IPS DF 4.7 (cell line): ENCODE results near the gene EIF3L.

Experiments
- DNase-seq: peaks from one replicate; pipeline ENCODE4 v3.0.0-alpha.2; 2013; ENCODE audit warnings: low spot score; ENCODE audit errors: extremely low read depth

The EIF3L gene

GRCh38 chr22:37905534-37906363, 56.5 kb downstream of the EIF3L start, which contains the start of gene MICALL1:
Gene MICALL1, plus strand, starts transcription at chr22:37906297. Its CDS starts 126 bp downstream, at chr22:37906423.
- no peak for DNase-seq

- no peak for DNase-seq
These were observed 57.3 kb downstream of the EIF3L start for GRCh38 chr22:37906364-37907008.

- no peak for DNase-seq
These were observed 58.1 kb downstream of the EIF3L start for GRCh38 chr22:37907036-37907954.

DNA sequence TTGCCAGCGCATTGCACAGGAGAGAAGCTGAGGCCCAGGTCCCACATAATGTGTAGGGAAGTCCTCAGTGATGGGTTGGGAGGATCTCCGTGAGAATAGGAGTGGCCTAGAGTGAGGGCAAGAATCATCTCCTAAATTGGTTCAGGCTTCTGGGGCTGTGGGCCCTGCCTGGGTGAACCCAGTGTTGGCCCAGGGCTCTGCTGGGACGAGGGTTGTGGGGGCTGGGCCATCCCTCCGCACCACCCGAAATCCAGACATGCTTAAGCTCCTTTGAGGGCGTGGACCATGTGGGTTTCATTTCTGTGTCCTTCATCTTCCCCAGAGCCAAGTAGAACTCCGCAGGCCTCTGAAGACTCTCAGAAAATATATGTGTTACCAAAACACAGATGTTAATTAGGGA, 60.5 kb downstream of the EIF3L start:
- no peak for DNase-seq

DNA sequence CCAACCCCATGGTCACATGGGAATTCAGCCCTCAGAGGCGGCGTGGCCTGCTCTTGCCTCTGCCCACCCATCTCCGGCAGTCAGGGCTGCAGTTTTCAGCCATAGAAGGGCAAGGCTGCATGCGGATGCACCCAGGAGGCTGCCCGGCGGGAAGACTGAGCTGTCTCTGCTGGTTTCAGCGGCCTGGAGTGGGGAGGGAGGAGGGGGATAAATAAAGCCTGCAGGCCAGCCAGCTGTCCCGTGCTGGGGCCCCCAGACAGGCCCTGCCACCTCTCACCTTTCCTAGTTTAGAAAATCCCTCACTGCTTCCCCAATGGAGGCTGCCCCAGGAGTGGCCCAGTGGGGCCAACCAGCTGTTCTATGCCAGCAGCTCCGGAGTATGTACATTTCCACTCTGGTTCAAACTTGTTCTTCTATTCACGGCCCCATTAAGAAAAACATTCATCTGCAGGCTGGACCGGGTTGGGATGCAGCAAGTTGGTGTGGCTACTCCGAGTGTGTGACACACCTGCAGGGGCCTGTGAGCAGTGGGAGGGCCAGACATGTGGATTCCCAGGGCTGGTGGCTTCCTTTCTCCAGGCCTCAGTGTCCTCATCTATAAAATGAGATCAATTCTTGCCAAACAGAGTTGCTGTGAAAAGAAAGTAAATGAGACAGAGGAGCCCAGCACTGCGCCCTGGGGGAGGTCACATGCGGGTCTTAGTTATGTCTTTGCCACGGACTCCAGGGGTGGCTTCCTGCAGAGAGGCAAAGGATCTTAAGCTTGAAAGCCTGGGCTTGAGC, 61.9 kb downstream of the EIF3L start:
- DNase-seq = no peak

DNA sequence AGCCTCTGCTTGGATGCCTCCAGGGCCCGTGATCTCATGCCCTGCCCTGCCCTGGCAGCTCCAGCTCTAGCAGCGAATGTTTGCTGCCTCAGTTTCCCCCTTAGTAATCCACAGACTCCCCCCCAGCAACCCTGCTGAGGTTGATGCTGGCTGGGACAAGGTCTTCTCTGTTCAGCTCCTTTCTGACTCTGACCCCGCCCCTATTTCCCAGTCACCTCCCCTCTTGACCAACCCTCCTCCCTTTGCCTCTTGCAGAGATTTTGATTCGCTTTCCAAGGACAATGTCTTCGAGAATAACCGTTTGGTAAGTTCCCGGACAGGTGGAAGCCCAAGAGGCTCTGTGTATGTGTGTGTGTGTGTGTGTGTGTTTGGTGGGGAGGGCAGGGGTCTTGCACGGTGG, 62.5 kb downstream of the EIF3L start:
- DNase-seq = no peak

DNA sequence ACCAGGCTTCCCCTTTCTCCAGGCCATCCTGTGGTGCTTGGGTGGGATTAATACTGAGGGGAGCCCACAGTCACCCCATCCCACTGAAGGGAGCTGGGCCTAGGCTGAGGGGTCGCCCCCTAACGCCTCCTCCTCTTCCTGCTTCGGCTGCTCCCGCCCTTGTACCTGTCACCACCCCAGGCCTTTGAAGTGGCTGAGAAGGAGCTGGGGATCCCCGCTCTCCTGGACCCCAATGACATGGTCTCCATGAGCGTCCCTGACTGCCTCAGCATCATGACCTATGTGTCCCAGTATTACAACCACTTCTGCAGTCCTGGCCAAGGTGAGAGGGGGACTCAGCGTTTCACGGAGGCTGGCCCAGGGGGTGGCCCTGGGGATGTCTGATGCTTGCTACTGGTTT, 63.0 kb downstream of the EIF3L start:
- no peak for DNase-seq

DNA sequence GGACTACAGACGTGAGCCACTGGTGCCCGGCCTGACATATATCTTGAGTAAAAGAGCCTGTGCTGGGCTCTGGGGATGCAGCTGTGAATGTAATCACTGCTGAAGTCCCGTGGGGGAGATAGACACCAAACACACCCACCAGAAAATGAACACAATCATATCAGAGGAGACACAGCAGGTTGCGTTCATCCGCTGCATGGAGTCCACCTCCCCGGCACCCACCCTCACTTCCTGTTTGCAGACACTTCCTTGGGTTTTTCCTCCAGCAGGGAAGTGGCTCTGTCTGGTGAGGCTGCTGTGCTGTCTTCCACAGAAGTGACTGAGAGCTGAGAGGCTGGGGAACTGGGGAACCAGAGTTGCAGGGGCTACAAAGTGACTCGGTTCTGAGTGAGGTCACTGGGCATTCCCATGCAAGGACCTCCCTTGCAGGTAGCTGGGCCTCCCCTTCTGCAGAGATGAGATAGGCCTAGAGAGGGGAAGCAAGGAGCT, 64.1 kb downstream of the EIF3L start:
- DNase-seq = no peak

GRCh38 chr22:37916311-37916710, 67.1 kb downstream of the EIF3L start:
- DNase-seq = no peak

- DNase-seq = no peak
These were observed 68.8 kb downstream of the EIF3L start for GRCh38 chr22:37917874-37918548.

GRCh38 chr22:37918580-37919270, 69.5 kb downstream of the EIF3L start:
- DNase-seq = no peak

DNA sequence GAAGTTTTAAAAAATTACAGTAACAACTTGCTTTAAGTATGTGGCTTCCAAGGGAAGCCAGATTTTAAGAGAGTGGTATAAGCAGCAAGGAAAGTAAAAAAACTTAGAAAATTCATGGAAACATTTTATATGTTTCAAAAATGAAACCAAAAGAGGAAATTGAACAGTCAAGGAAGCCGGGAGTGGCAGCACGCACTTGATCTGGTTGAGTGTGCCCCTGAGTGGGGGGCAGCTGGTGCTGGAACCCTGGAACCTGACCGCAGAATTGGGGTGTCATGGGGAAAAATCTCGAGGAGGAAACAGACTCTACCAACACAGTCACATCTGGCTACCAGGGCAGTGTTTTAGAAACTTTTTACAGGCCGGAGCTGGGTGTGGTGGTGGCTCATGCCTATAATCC, 70.9 kb downstream of the EIF3L start:
- no peak for DNase-seq

DNA sequence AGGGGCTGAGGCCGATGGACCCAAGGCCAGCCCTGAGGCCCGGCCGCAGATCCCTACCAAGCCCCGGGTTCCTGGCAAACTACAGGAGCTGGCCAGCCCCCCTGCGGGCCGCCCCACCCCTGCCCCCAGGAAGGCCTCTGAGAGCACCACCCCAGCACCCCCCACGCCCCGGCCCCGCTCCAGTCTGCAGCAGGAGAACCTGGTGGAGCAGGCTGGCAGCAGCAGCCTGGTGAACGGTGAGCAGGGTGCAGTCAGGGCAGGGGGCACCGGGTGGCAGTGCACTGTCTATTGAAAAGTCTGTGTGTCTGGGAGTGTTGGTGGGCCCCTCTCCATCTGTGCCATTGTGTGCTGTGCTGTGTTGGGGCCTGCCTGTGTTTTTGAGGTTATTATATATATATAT, 73.0 kb downstream of the EIF3L start:
- DNase-seq = no peak

DNA sequence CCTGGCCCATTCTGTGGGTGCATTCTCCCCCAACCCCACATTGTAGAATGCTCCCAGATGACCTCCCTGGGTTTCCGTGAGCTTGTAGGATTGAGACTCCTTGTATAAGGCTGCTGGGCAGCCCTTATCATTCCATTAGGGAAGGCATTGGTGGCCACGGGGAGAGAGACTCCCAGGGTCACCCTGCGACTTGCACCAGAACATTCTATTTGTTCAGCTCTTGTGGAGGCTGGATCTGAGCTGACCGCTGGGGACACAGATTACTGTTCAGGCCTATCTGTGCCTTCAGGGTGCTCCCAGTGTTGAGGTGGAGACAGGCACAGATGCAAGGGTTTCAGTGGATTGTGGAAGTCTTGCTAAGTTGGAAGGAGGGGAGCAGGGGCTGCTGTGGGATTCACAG, 74.7 kb downstream of the EIF3L start:
- DNase-seq = no peak

- no peak for DNase-seq
These were observed 75.3 kb downstream of the EIF3L start for GRCh38 chr22:37924386-37925065.

DNA sequence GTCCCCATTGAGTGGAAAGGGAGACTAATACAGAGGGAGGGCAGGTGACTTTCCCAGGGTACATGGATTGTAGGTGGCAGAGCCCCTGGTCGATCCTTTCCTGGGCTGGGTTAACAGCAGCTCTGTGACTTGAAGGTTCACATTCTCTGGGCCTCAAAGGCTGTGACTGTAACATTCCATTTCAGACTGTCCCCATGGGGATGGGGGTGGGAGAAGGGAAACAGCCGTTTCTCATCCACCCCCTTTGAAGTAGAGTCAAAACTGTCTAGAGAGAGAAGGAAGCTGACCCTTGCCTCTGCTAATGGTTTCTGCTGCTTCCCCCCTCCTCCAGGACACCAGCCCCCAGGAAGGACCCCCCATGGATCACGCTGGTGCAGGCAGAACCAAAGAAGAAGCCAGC, 76.1 kb downstream of the EIF3L start:
- no peak for DNase-seq

- DNase-seq = no peak
These were observed 76.5 kb downstream of the EIF3L start for GRCh38 chr22:37925767-37926166.

- no peak for DNase-seq
These were observed 77.1 kb downstream of the EIF3L start for GRCh38 chr22:37926358-37926757.
